CD4-positive, alpha-beta memory T cell (primary cell): ENCODE results near the gene PPP1R14C. TPM values are rescaled to one million over a fixed set of nuclear protein-coding genes. Genes with fewer than 3 reads are reported as not detected.

Experiments used
- CTCF ChIA-PET: fragments of 350-600 bp; sonication (Branson Sonifier 250); formaldehyde crosslinking; loops from one replicate; lab custom pipeline; 2021; ENCODE audit warnings: inconsistent platforms; ENCODE audit not compliant: partially characterized antibody; lab: Charles Lee
- POLR2A ChIA-PET: fragments of 350-600 bp; sonication (Branson Sonifier 250); formaldehyde crosslinking; loops from one replicate; lab custom pipeline; 2021; ENCODE audit not compliant: partially characterized antibody; lab: Charles Lee
- DNase-seq, 5 donors: peaks; one replicate each; pipeline versions ENCODE4 v3.0.0 to v3.0.0-alpha.2; 2020 to 2022; ENCODE audit warnings: mixed read lengths in 1 of 5
- H3K27ac ChIP-seq: one replicate; pipeline ENCODE4 v1.7.0; 2013; ENCODE audit warnings: low read depth, low read length
- H3K27me3 ChIP-seq: 2 replicates; pipeline ENCODE4 v1.7.0; 2013; ENCODE audit warnings: mild to moderate bottlenecking, low read length, moderate library complexity; ENCODE audit not compliant: insufficient read depth
- H3K36me3 ChIP-seq: 2 replicates; pipeline ENCODE4 v1.7.0; 2013; ENCODE audit warnings: mild to moderate bottlenecking, low read length, moderate library complexity; ENCODE audit not compliant: insufficient read depth
- H3K4me1 ChIP-seq: 2 replicates; pipeline ENCODE4 v1.7.0; 2013; ENCODE audit warnings: mild to moderate bottlenecking, low read length, moderate library complexity; ENCODE audit not compliant: insufficient read depth
- H3K4me3 ChIP-seq, 2 donors: one replicate each; pipeline ENCODE4 v1.7.0; 2013; ENCODE audit warnings: low read length in 2 of 2, mild to moderate bottlenecking in 1 of 2
- H3K9me3 ChIP-seq, 2 donors: one replicate each; pipeline ENCODE4 v1.7.0; 2013; ENCODE audit warnings: low read length in 2 of 2, control low read depth in 1 of 2; ENCODE audit not compliant: control insufficient read depth in 1 of 2
- H3K27ac Mint-ChIP-seq, 7 donors: one replicate each; pipeline ENCODE4 v1.8.0; 2020 to 2021; ENCODE audit warnings: mixed read lengths in 7 of 7, mild to moderate bottlenecking in 6 of 7, inconsistent platforms in 3 of 7, moderate library complexity in 3 of 7
- H3K27me3 Mint-ChIP-seq, 2 donors: one replicate each; pipeline ENCODE4 v1.8.0; 2020 to 2021; ENCODE audit warnings: mixed read lengths in 2 of 2
- H3K36me3 Mint-ChIP-seq, 2 donors: one replicate each; pipeline ENCODE4 v1.8.0; 2020 to 2021; ENCODE audit warnings: mixed read lengths in 2 of 2, inconsistent platforms in 1 of 2, mild to moderate bottlenecking in 1 of 2
- H3K4me1 Mint-ChIP-seq, 4 donors: one replicate each; pipeline ENCODE4 v1.8.0; 2020 to 2021; ENCODE audit warnings: mixed read lengths in 4 of 4, mild to moderate bottlenecking in 1 of 4
- H3K4me3 Mint-ChIP-seq, 8 donors: one replicate each; pipeline ENCODE4 v1.8.0; 2020 to 2021; ENCODE audit warnings: mixed read lengths in 8 of 8, mild to moderate bottlenecking in 7 of 8, moderate library complexity in 6 of 8, inconsistent platforms in 3 of 8
- H3K9me3 Mint-ChIP-seq, 8 donors: one replicate each; pipeline ENCODE4 v1.8.0; 2020 to 2021; ENCODE audit warnings: mixed read lengths in 8 of 8, mild to moderate bottlenecking in 5 of 8, inconsistent platforms in 3 of 8, moderate library complexity in 1 of 8
- intact Hi-C: fragments of 100-400 bp; cut with micrococcal nuclease; formaldehyde crosslinking; loops from one replicate; pipeline ENCODE4 v1.15.1; 2023
- polyA plus RNA-seq, 2 donors: library from polyadenylated mRNA; unstranded; fragments of 300-500 nt; fragmentation: Illumina TruSeq; gene quantifications; one replicate each; pipeline ENCODE4 v1.2.3, GENCODE V29; 2021
- total RNA-seq, 2 experiments: library from RNA; stranded (reverse); gene quantifications; one replicate each; pipeline ENCODE4 v1.2.3, GENCODE V29; 2021

PPP1R14C gene
- total and polyA plus RNA-seq, 4 experiments from 2014 or later, result not detected

DNA sequence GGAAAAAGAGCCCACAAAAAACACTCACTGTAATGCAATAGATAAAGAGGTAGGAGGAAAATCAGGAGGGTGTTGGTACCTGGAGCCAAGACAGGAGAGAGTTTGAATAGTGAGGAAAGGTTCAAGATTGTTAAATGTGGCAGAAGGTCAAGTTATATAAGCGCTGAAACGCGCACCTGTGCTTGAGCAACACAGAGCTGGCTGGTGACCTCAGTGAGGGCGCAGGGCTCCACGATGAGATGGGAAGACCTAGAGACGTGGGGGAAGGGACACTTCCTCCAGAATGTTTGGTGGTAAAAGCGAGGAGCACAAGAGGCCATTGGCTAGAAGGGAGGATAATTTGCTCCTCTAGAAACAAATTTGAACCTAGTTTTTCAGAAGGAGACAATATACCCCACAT is 4.2 kb upstream of the PPP1R14C start:
- Mint-ChIP-seq H3K27me3 (peaks cover 28 to 36% of the 10 kb centered on the region in 2 donors), H3K9me3 (no peaks in the 10 kb centered on the region), H3K36me3 (no peaks in the 10 kb centered on the region), H3K4me3 (no peak overlapping the region), H3K27ac (no peak overlapping the region), H3K4me1 (peaks cover 3 to 8% (median 7%) of the 10 kb centered on the region in 4 donors)
- H3K36me3 ChIP-seq, result no peaks in the 10 kb centered on the region
- no peaks in the 10 kb centered on the region for H3K9me3 ChIP-seq
- intact Hi-C loops, result no loop called here
- ChIA-PET CTCF (no interaction called here), POLR2A (no interaction called here)
- H3K4me3 ChIP-seq, result no peak overlapping the region
- H3K27ac ChIP-seq, result no peak overlapping the region
- DNase-seq, result no peak
- H3K4me1 ChIP-seq, result peaks cover 6% of the 10 kb centered on the region
- H3K27me3 ChIP-seq, result no peaks in the 10 kb centered on the region

DNA sequence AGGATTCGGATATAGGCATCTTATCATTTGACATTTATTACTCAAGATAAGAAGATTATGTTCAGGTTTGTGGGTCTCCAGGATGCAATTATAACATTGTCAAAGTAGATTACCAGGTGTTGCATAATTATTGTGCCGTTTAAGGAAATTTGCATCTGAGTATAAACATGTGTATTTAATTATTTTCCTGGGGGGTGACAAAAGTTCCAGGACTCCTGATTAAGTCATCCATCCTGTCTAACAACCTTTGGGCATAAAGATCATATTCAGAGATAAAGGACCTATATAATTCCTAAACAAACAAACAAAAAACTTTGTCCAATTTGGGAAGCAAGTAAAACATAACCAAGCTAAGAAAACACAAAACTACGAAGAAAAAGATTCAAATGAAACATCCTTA is 3.3 kb upstream of the PPP1R14C start:
- H3K27ac Mint-ChIP-seq, result no peak overlapping the region
- no peaks in the 10 kb centered on the region for H3K9me3 ChIP-seq
- H3K4me3 ChIP-seq, result no peak overlapping the region
- intact Hi-C loops, result no loop called here
- H3K27me3 Mint-ChIP-seq, result peaks cover 31 to 44% of the 10 kb centered on the region in 2 donors
- no peak overlapping the region for H3K4me3 Mint-ChIP-seq
- peaks cover 6 to 16% (median 12%) of the 10 kb centered on the region in 4 donors for H3K4me1 Mint-ChIP-seq
- DNase-seq, result no peak
- ChIA-PET CTCF (no interaction called here), POLR2A (no interaction called here)
- H3K36me3 ChIP-seq, result no peaks in the 10 kb centered on the region
- H3K9me3 Mint-ChIP-seq, result no peaks in the 10 kb centered on the region
- peaks cover 6% of the 10 kb centered on the region for H3K27me3 ChIP-seq
- no peaks in the 10 kb centered on the region for H3K36me3 Mint-ChIP-seq
- H3K27ac ChIP-seq, result no peak overlapping the region
- peaks cover 6% of the 10 kb centered on the region for H3K4me1 ChIP-seq

DNA sequence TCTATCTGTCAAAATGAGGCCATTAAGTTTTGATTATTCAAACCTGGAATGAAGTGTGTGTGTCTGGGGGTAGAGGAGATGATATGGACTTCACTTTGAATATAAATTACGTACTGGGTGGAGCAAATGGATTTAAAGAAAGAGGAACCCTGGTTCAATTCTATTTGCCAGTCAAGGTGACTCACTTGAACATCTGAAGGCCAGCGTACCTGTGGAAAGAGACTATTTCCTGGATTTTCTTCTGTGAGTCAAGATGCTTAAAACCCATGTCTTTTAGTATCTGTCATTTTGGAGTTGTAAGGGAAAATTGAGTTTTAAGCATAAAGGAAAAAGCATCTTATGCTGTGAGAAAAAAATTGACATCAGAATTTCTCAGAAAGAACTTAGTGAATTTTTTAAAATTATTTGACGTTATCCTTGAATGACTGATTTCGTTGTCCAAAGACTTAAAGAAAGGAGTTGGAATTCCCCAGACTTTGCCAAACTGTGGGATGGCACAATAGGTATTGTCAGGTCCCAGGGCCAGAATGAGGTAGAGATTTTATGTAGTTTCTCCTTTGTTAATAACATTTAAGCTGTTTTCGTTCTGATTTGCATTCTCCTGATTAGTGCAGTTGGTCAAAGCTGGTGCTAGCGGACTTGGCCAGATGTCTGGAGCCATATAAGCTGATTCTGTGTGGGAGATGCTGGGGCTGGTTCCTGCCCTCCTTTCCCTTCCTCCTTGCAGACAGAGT is 2.4 kb upstream of the PPP1R14C start:
- ChIA-PET POLR2A (no interaction called here), CTCF (no interaction called here)
- H3K4me3 ChIP-seq, result no peak overlapping the region
- Mint-ChIP-seq H3K27me3 (peaks cover 34 to 51% of the 10 kb centered on the region in 2 donors), H3K36me3 (no peaks in the 10 kb centered on the region), H3K27ac (no peak overlapping the region), H3K4me1 (peaks cover 6 to 16% (median 12%) of the 10 kb centered on the region in 4 donors), H3K9me3 (no peaks in the 10 kb centered on the region), H3K4me3 (no peak overlapping the region)
- H3K27ac ChIP-seq, result no peak overlapping the region
- DNase-seq, result no peak
- H3K27me3 ChIP-seq, result peaks cover 6% of the 10 kb centered on the region
- no peaks in the 10 kb centered on the region for H3K9me3 ChIP-seq
- intact Hi-C loops, result no loop called here
- H3K4me1 ChIP-seq, result peaks cover 6% of the 10 kb centered on the region
- H3K36me3 ChIP-seq, result no peaks in the 10 kb centered on the region

DNA sequence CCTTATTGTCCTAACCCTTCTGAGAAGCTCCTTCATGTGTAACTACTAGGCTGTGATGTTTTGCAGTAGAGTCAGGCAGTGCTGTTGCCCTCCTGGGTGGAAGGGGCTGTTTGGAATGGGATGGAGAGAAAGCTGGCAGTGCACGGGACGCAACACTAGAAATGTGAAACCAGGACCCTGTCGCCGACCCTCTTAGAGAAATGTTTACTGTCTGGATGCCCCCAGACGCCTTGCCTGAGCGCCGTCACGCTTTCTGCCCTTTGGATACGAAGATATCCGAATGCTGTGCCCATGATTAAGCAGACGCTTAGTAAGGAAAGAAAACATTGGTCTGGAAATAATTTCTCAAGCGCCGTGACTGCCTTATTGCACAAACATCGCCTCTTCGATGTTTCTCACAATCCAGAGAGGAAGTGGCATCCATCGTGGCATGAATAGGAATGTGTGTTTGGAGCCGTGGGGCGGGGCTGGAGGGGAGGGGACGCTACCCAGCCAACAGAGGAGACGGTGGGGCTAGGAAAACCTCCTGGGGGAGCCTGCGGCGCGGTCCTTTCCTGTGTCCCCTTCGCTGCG is 661 bp upstream of the PPP1R14C start:
- POLR2A ChIA-PET, result no interaction called here
- Histone ChIP-seq H3K27ac (no peak overlapping the region), H3K9me3 (no peaks in the 10 kb centered on the region), H3K4me3 (no peak overlapping the region), H3K4me1 (peaks cover 6% of the 10 kb centered on the region), H3K27me3 (peaks cover 6% of the 10 kb centered on the region), H3K36me3 (no peaks in the 10 kb centered on the region)
- peak overlapping the region; percentile 15 to 79 (median 59) for H3K4me3 Mint-ChIP-seq
- no peaks in the 10 kb centered on the region for H3K9me3 Mint-ChIP-seq
- peaks cover 6 to 16% (median 12%) of the 10 kb centered on the region in 4 donors for H3K4me1 Mint-ChIP-seq
- DNase-seq, result no peak
- no peak overlapping the region for H3K27ac Mint-ChIP-seq
- H3K36me3 Mint-ChIP-seq, result no peaks in the 10 kb centered on the region
- CTCF ChIA-PET, result no interaction called here
- intact Hi-C loops, result no loop called here
- peaks cover 41 to 59% of the 10 kb centered on the region in 2 donors for H3K27me3 Mint-ChIP-seq

DNA sequence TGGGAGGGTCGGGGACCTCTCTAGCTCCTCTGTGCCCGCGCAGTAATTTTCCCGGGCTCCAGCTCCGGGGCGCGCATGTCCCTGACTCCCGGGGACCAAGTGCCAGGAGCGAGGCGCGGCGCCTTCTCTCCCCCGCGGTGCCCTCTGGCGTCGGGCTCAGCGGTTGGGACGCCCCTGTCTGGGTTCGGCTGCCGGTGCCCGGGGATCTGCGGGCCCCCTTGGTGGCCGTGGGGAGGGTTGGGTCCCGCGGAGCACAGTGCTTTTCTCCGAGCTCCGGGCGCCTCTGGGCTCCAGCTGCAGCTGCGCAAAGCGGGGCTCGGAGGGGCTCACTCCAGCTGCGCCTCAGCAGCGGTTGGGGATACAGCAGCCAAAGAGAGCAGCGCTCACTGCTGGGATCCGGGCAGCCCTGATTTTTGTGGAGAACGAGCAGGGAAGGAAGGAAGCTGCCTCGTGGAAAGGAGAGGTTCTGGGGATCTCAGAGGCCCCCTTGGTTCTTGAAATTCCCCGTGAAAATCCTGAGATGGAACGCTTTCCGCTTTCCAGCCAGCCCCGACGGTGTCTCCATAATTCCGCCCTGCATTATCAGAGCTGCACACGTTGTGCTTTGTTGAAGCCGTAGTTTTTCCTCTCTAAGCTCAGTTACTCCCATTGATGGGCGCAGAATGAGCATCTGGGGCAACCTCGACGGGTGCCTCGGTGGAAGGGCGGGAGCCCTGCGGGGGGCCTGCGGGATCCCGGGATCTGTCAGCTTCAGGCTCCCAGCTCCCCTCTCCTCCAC is 861 bp downstream of the PPP1R14C start:
- intact Hi-C loops, result no loop called here
- DNase-seq, result no peak
- Mint-ChIP-seq H3K4me1 (peaks cover 6 to 16% (median 12%) of the 10 kb centered on the region in 4 donors), H3K36me3 (no peaks in the 10 kb centered on the region), H3K9me3 (no peaks in the 10 kb centered on the region), H3K27ac (no peak overlapping the region), H3K4me3 (peak overlapping the region; percentile 24 to 78 (median 56)), H3K27me3 (peaks cover 40 to 59% of the 10 kb centered on the region in 2 donors)
- Histone ChIP-seq H3K4me1 (peaks cover 6% of the 10 kb centered on the region), H3K27me3 (peaks cover 6% of the 10 kb centered on the region), H3K4me3 (no peak overlapping the region), H3K9me3 (no peaks in the 10 kb centered on the region), H3K36me3 (no peaks in the 10 kb centered on the region), H3K27ac (no peak overlapping the region)
- ChIA-PET CTCF (no interaction called here), POLR2A (no interaction called here)

DNA sequence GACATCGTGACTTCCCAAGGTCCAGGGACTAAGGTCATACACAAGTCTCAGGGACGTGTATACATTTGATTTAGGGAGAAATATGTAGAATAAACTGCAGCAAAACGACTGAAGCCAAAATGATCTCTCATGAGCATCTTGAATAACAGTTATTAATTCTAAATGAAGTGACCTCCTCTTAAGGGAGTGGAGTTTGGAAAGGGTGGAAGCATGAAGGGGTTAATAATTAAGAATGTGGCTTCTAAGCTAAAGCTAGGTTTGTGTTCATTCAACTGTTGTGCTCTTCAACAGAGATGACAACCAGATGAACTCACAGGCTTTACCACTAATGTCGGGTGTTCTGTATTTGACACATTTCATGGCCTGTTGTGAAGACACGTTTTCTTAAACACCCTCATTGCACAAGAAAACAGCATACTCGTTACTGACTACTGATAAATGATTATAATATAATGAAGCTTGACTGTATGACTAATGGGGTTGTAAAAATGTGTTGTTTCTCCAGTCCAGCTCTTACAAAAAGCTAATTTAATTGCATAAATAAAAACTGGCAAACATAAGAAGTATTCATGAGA is 1.5 kb downstream of the PPP1R14C start:
- Mint-ChIP-seq H3K9me3 (no peaks in the 10 kb centered on the region), H3K4me3 (peak overlapping the region in 7 of 8 donors; percentile 24 to 72 (median 49)), H3K27me3 (peaks cover 39 to 58% of the 10 kb centered on the region in 2 donors), H3K27ac (no peak overlapping the region), H3K36me3 (no peaks in the 10 kb centered on the region), H3K4me1 (peaks cover 6 to 16% (median 12%) of the 10 kb centered on the region in 4 donors)
- no peak for DNase-seq
- Histone ChIP-seq H3K4me3 (no peak overlapping the region), H3K27me3 (peaks cover 6% of the 10 kb centered on the region), H3K36me3 (no peaks in the 10 kb centered on the region), H3K4me1 (peaks cover 6% of the 10 kb centered on the region), H3K27ac (no peak overlapping the region), H3K9me3 (no peaks in the 10 kb centered on the region)
- CTCF ChIA-PET, result interaction anchor here (1.0 kb wide), 1 partner anchor 73 kb away, joined by 4 read pairs; no protein-coding TSS in a partner anchor
- POLR2A ChIA-PET, result no interaction called here
- intact Hi-C loops, result no loop called here

DNA sequence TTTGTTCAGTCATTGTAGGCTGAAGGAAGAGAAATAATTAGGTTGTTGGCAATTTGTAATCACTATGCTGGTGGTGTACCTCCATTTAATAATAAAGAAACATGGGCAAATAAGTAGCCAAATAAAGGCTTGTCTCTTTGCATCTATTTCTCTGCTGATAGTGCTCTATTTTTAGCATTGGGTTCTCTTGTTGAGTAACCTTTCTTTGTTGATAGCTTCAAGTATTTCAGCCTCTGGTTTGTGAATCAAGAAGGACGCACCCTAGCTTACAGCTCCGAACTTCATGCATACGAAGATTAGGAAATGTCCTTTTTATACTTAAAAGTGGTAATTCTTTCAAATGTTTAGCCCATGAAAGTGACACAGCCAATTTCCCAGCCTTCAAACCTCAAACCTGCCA is 2.6 kb downstream of the PPP1R14C start:
- ChIA-PET POLR2A (no interaction called here), CTCF (interaction anchor here (1.0 kb wide), 1 partner anchor 74 kb away, joined by 4 read pairs; no protein-coding TSS in a partner anchor)
- H3K9me3 Mint-ChIP-seq, result no peaks in the 10 kb centered on the region
- Histone ChIP-seq H3K36me3 (no peaks in the 10 kb centered on the region), H3K9me3 (no peaks in the 10 kb centered on the region), H3K27ac (no peak overlapping the region), H3K27me3 (peaks cover 6% of the 10 kb centered on the region), H3K4me1 (peaks cover 6% of the 10 kb centered on the region), H3K4me3 (no peak overlapping the region)
- DNase-seq, result no peak
- H3K4me1 Mint-ChIP-seq, result peaks cover 6 to 16% (median 12%) of the 10 kb centered on the region in 4 donors
- H3K36me3 Mint-ChIP-seq, result no peaks in the 10 kb centered on the region
- no peak overlapping the region for H3K4me3 Mint-ChIP-seq
- no peak overlapping the region for H3K27ac Mint-ChIP-seq
- peaks cover 42 to 59% of the 10 kb centered on the region in 2 donors for H3K27me3 Mint-ChIP-seq
- intact Hi-C loops, result no loop called here
